GM21723 (cell line): ENCODE measurements around the gene EMSY.
"Not testable (repeated sequence)": the region's sequence is repeated elsewhere in the genome, so short reads cannot be mapped to it uniquely, and the experiment has no call there.

Experiments used
- ATAC-seq: cut with Tn5 transposase; IDR thresholded peaks from one replicate; pipeline ENCODE4 v1.9.1; 2021; ENCODE audit warnings: mild to moderate bottlenecking, moderate library complexity; ENCODE audit not compliant: unreplicated experiment

EMSY gene

DNA sequence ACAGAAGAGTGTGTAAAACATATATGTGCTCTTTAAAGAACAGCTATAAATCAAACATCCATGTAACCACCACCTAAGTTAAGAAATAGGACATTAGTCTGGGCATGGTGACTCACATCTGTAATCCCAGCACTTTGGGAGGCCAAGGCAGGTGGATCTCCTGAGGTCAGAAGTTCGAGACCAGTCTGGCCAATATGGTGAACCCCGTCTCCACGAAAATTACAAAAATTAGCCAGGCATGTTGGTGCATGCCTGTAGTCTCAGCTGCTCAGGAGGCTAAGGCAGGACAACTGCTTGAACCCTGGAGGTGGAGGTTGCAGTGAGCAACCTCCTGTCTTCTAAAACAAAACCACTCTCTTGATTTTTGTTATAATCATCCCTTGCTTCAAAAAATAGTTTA is 122.4 kb downstream of the EMSY start:
- ATAC-seq, result no peak

DNA sequence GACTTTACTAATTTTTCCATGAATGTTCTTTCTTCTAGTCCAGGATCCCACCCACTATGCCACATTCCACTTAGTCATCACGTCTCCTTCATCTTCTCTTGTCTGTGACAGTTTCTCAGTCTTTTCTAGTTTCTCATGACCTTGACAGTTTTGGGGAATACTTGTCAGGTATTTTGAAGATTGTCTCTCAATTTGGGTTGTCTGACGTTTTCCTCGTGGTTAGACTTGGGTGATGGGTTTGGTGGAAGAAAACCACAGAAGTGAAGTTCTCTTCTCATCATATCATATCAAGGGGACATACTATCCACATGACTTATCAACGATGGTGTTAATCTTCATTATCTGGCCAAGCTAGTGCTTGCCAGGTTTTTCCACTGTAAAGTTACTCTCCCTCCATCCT is 123.3 kb downstream of the EMSY start:
- no peak for ATAC-seq

DNA sequence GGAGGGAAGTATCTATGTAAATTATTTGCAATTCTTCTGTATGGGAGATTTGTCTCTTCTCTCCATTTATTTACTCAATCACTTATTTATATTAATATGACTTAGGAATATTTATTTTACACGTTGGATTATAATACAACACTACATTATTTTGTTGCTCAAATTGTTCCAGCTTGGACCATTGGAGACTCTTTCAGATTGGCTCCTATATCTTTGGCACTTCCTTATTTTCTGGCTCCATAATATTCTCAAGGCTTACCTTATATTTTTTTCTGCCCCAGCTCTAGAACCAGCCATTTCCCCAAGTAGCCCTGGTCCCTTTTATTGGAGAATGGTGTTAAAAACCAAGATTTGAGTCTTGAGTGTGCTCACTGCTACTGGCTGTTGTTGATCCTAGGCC is 123.8 kb downstream of the EMSY start:
- ATAC-seq, result no peak

DNA sequence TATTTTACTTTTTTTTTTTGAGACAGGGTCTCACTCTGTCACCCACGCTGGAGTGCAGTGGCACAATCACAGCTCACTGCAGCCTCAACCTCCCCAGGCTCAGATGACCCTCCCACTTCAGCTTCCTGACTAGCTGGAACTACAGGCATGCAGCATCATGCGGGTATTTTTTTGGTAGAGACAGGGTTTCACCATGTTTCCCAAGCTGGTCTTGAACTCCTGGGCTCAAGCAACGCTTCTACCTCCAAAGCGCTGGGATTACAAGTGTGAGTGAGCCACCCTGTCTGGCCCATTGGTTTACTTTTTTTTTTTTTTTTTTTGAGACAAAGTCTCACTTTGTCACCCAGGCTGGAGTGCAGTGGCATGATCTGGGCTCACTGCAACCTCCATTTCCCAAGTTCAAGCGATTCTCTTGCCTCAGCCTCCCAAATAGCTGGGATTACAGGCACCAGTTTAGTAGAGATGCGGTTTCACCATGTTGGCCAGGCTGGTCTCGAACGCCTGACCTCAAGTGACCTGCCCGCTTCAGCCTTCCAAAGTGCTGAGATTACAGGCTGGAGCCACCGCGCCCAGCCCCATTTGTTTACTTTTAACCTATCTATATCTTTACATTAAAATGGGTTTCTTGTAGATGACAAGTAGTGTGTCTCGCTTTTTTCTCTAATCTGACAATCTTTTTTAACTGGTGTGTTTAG is 127.5 kb downstream of the EMSY start:
- not testable (repeated sequence) for ATAC-seq

DNA sequence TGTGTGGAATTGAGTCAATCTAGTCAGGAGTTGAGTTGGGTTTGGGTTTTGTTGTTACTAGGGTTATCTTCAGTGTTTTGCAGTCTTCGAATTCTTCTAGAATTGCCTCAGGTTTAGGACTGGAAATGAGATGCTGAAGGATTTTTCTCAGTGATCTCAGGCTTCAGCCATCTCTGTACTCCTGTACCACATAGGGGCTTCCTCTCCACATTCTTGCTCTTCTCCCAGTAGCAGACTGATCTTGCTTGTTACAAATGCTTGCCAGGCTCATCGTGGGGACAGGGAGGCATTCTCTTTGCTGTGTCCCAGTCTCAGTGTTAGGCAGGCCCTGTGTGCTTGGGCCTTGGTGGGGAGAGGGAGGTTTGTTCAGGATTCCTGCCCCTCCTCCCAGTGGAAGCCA is 129.6 kb downstream of the EMSY start:
- ATAC-seq, result no peak

DNA sequence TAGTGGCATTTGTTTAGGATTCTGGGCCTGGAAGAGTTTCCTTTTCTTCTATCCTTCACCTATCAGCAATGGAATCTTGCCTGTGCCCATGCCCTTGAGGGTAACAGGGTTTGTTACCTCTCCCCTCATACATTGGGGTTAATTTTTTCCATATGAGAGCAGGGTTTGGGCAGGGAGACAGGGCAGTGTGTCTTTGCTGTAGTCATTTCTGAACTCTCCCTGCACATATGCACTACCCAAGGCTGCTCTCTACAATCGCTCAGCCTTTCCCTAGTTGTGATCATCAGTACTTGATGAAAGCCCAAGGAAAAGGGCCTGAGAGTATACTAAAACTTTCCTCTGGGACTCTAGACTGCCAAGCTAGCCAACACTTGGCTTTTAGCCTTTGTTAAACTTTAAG is 130.1 kb downstream of the EMSY start:
- no peak for ATAC-seq

DNA sequence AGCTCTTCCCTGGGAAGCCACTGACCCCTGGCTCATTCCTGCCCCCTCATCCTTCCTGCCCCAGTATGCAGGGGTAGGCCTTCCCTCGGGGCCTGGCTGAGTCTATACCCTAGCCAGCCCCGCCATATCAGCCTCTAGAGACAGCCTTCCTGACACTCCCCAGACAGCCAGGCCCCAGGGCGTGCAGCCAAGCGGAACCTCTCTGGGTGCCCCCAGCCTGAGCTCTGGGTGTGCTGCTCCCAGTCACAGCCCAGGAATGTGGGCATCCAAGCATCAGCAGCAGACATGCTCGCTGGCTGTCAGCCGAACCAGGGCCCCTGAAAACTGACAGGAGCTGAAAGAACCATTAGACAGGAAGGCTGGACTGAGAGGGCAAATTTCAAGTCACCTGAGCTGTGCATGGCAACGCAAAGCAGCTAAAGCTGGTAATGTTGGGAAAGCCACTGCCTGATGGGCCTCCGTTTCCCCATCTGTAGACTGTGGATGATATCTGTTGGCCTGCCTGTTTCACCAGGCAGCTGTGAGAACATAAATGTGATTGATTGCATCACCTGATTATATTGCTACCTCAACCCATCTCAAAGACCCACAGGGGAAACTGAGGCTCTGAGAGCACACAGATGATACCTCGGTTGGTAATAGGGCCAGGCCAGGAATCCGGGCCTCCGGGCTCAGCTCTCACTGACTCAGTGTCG is 132.6 kb downstream of the EMSY start:
- no peak for ATAC-seq

DNA sequence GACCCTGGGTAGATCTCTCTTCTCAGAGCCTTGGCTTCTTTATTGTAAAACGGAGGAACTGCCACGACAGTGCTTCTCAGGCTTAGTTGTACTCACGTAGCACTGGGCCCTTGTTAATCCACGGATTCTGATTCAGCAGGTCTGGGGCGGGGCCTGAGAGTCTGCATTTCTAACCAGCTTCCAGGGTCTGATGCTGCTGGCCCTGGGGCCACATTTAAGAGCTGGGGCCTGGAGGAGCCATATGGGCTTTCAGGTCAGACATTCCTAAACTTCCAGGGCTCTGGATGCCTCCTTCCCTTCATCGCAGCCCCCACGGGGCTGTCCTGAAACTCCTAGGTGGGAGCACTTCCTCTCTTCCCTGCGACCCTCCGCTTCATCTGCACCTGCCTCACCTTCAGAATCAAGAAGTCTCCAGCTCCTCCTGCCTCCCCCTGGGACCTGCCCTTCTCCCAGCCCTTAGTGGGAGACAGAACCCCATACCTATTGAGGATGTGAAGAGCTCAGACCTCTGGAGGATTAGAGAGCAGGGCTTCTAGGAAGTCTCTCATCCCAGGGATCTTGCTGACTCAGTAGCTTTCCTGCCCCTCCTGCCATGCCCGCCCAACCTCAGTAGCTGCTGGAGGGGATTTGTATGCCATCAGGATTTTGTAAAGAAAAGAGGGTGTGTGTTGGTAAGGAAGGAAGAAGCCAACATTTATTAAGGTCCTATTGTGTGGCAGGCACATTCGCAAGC is 133.3 kb downstream of the EMSY start:
- ATAC-seq, result no peak

DNA sequence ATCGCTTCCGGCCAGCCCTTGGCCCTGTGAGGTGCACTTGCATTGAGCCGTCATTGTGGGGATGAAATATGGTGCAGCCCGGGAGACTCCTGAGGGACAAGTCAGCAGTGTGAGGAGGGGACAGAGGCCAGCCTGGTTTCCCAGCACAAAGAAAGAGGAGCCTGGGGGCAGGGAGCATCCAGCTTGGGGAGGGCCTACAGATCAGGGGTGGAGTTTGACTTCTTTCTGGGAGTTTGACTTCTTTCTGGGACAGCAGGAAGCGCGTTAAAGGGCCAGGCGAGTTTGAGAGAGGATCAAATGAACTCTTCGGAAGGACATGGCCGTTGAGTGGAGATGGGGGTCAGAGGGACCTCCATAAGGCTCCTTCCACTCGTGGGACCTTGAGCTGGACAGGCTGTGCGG is 133.8 kb downstream of the EMSY start:
- no peak for ATAC-seq

DNA sequence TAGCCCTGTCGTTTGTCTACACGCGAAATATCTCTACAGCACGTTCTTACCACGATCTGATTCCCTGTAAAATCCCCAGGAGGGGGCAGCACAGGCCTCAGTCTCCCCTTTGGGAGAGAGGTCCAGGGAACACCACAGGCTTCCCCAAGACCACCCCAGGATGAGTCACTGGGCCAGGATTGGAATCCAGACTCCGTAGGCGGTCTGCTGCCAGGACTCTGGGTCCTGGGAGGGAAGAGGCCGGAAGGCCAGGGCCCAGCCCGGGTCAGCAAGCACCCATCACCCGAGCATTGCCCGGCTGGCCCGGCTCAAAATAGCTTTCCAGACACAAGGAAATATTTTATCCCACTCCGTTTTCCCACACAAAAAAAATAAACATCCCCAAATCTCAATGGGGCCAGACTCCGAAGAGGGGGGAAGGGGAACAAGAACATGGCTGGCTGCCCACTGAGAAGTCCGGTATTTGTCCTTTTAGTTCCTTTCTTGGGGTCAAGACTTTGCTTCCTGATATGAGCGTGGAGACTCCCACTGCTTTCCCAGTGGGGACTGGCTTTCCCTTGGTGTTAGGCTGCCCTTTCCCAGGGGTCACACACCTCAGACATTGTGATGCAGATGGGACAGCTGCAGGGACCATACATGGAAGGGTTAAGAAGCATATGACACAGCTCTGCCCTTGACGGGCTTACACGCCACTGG is 134.4 kb downstream of the EMSY start:
- ATAC-seq, result no peak

DNA sequence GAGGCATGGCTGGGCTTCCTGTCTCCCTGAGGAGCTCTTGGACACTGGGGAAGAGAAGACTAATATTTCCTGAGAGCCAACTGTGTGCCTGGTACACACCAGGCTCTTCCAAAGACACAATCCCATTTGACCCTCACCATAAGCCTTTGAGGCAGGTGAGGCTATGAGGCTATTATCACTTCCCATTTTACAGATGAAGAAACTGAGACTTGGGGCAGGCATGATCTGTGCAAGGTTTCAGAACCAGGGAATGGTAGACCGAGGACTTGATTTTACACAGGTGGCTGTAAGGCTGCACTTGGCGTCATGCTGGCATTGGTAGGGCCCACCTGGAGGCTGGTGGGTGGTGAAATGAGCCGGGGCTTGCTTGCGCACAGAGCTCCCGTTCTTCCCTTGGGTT is 134.9 kb downstream of the EMSY start:
- no peak for ATAC-seq

DNA sequence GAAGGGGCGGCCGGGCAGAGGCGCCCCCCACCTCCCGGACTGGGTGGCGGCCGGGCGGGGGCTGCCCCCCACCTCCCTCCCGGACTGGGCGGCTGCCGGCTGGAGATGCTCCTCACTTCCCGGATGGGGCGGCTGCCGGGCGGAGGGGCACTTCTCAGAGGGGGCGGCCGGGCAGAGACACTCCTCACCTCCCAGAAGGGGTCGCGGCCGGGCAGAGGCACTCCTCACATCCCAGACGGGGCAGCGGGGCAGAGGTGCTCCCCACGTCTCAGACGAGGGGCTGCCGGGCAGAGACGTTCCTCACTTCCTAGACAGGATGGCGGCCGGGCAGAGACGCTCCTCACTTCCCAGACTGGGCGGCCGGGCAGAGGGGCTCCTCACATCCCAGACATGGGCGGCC is 137.7 kb downstream of the EMSY start:
- ATAC-seq, result not testable (repeated sequence)

DNA sequence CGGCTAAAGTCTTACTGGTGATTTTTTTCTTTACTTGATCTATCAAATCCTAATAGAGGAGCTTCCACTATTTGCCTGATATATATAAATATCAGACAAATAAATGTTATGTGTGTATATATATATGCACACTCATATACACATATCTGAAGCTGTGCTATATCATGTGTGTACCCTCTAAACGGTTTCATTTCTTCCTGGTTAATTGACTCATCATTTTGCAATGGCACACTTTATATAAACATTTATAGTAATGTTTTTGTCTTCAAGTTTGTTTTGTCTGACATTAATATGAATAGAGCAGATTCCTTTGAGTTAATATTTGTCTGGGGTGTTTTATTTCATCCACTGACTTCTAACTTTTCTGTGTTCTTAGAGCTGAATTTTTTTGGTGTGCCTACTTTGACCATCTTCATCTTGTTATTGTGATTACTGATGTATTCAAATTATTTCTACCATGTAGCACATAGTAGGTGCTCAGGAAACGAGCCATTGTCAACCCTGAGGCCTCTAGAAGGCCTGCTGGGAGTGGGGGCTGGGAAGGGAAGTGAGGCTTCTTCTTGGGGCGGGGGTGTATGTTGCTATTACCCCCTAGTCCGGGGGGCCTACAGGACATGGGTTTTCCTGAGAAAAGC is 143.1 kb downstream of the EMSY start:
- no peak for ATAC-seq

DNA sequence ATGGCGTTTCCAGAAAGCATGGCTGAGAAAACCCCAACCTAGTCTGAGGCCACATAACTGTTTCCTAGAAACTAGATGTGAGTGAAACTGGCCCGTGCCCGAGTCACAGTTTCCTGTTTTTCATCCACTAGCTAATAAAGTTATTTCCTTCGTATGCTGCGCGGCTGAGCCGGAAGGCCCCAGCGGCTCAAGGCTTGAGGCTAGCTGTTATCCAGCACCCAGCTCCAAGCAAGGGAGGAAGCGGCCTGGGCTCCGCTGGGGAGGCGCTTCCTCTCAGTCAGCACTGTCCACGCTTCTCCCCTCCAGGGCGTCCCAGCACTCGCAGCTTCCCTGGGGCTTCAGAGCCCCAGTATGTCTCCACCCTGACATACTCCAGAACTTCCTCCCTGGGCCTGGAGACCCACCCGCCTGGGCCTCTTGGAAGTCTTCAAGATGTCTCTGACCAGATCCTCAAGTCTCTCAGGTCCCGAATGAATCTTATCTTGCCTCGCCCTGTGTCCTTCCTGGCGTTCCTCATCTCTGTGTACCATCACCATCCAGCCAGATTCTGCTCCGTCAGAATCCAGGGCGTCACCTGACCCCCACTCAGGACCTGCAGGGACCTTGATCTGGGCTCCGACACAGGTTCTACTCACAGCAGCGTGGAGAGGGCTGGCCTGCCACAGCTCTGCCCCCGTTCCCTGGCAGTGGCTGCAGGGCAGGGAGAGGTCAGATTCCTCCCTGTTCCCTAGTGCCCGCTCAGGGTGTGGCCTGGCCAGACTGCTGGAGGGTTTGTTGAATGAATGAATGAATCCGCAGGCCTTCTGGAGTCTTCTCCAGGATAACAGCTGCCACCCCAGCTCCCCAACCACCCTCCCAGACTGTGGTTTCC is 143.9 kb downstream of the EMSY start:
- ATAC-seq, result no peak

DNA sequence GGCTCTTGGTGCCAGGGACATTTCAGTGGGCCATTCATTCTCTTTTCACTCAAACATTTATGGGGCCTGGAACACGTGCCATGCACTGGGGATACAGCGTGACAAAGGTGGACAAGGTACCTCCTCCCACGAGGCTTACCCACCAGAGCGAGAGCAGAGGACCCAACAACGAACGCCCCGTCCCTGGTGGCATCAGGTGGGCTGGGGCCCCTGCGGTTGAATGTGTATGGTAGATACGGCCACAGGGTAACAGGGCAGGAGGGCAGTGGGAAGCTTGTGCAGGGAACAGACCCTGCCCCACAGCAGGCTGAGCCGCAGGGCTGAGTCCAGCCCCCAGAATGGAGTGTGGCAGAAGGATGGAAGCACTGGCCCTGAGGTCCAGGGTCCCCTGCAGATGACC is 144.7 kb downstream of the EMSY start:
- no peak for ATAC-seq

DNA sequence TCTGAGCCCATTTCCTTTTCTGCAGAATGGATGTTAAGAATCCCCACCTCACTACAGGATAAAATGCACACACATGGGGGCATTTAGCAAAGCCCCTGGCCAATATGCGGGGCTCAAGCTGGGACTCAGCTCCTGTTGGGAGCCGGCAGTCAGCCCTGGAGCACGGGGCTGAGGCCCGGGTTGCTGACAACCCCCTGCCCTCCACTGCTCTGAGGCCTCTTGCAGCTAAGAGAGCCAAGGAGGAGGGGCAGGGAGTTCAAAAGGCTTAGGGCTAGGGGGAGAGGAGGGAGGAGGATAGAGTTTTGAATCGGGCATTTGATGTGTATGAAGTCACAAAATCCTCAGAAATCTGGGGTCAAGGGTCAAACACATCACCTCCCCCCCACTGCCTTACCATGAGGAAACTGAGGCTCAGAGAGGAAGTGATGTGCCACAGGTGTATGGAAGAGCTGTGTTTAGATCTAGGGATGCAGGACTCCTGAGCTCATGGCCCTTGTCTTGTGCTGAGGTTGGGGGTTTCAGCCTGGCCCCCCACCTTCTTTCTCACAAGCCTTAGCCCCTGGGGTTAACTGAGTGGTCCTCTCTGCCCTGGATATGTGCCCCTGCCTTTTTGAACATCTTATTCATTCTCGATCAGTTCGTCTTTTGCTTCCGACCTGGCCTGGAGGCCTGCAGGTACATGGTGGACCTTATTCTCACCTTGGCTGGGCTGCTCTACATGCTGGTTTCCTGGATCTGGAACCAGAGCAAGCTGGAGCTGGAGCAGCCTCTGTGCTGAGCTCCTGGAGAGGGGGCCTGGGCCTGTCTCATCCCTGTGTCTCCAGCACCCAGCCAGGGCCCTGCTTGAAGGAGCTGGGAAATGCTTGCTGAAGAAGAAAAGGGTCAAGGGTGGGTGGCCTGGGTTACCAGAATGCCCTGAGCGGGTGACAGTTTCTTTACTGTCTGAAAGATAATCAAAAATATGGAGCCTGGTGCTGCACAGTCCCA is 145.4 kb downstream of the EMSY start:
- ATAC-seq, result no peak

DNA sequence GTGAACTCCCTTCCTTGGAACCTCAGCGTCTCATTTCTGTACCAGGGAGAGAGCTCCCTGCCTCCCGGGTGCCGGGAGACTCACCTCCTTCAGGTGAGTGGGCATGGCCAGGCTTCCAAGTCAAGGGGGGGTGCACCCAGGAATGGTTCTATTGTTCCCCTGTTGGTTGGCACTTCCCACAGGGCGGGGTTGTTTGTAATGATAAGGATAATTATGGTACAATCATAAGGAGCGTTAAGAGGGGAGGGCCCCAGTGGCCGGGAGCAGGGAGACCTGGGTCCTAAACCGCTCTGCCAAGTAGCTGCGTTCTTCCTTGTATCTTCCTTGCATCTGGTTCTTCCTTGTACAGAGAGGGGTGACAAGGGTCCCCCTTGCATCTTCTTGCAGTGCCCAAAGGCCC is 146.6 kb downstream of the EMSY start:
- no peak for ATAC-seq

DNA sequence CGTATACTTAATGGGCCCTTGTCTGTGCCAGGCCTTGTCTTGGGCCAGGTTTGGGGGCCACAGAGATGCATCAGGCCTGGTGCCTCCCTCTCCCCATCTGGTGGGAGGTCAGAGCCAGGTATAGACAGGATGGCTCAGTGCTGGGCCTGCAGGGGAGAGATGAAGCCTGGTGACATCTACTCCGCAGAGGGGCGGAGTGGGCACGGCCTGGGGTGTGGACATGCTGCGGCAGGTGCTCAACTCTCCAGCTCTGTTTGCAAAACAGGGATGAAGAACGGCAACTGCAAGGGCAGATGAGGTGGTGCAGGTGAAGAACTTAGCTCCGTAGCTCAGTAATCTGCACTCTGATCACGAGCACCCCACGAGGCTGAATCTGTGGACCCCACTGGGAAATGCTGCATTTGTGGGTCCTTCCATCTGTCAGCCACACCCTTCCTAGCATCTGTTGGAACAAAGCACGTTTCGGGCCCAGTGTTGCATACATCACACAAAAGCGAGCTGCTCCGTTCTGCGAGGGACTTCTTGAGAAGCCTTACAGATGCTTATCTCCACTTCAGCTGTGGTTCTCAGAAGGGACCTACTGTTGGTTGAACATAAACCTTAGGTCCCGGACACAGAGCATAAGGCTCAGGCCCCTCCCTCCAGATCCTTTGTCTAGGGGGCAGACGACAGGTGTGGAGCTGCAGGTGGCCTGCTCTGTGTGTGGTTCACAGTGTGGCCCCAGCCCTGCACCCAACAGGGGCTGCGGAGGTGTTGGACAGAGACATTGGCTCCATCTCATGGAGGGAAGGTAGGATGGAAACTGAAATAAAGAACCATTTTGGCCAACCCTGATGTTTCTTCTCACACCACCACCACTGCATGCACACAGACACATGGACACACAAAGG is 147.5 kb downstream of the EMSY start:
- ATAC-seq, result no peak
